Cardiac muscle cell (in vitro differentiated cells and primary cell): ENCODE results near the gene KRTAP1-4. TPM values are rescaled to one million over a fixed set of nuclear protein-coding genes. Genes with fewer than 3 reads are reported as not detected.
"Not testable (repeated sequence)": the region's sequence is repeated elsewhere in the genome, so short reads cannot be mapped to it uniquely, and the experiment has no call there.

Source experiments
- DNase-seq, 2 donors: peaks; one replicate each; pipeline versions ENCODE4 v3.0.0 to v3.0.0-alpha.2; 2010 to 2017; ENCODE audit warnings: low read depth in 1 of 2, low spot score in 1 of 2
- H3K27ac ChIP-seq: fragments of 200-600 bp; sonication (generic); 2 replicates; pipeline ENCODE4 v1.5.1; 2016
- H3K27me3 ChIP-seq: fragments of 200-600 bp; sonication (generic); 2 replicates; pipeline ENCODE4 v1.6.0; 2016; ENCODE audit warnings: control low read depth
- H3K36me3 ChIP-seq: fragments of 200-600 bp; sonication (generic); 2 replicates; pipeline ENCODE4 v1.5.1; 2016; ENCODE audit warnings: control low read depth
- H3K4me1 ChIP-seq: fragments of 200-600 bp; sonication (generic); 2 replicates; pipeline ENCODE4 v1.8.1; 2017; ENCODE audit warnings: low read depth, mild to moderate bottlenecking, mixed run types
- H3K4me3 ChIP-seq: fragments of 200-600 bp; sonication (generic); 2 replicates; pipeline ENCODE4 v1.5.1; 2016; ENCODE audit warnings: mild to moderate bottlenecking
- H3K9me3 ChIP-seq: fragments of 200-600 bp; sonication (generic); 2 replicates; pipeline ENCODE4 v1.5.1; 2017; ENCODE audit warnings: low read depth, mild to moderate bottlenecking, control low read depth
- CTCF ChIP-seq: IDR thresholded peaks from 2 replicates; pipeline ENCODE4 v1.5.1; 2012; ENCODE audit warnings: low read depth, mild to moderate bottlenecking, low read length
- polyA plus RNA-seq: library from polyadenylated mRNA; unstranded; fragments of >200 nt; fragmentation: Nextera tagmentation; extraction: Ambion mirVana; gene quantifications from 2 replicates; pipeline ENCODE4 v1.2.1, GENCODE V29; 2016
- total RNA-seq: library from RNA; depleted of rRNA; stranded (reverse); fragments of >200 nt; gene quantifications from 2 replicates; pipeline ENCODE4 v1.2.3, GENCODE V29; 2016

The KRTAP1-4 gene
- total and polyA plus RNA-seq, 2 experiments from 2014 or later, result not detected

GRCh38 chr17:41067281-41067680 lies 37.3 kb upstream of the KRTAP1-4 start:
- no peak for DNase-seq
- H3K9me3 ChIP-seq, result no peaks in the 10 kb centered on the region
- no peaks in the 10 kb centered on the region for H3K4me1 ChIP-seq
- H3K4me3 ChIP-seq, result no peak overlapping the region
- no peaks in the 10 kb centered on the region for H3K36me3 ChIP-seq
- H3K27ac ChIP-seq, result no peak overlapping the region
- no peak for TF ChIP-seq CTCF
- H3K27me3 ChIP-seq, result no peaks in the 10 kb centered on the region

- DNase-seq, result peak in 1 of 2 donors; percentile 47
- TF ChIP-seq CTCF, result no peak
- Histone ChIP-seq H3K36me3 (no peaks in the 10 kb centered on the region), H3K27ac (no peak within 1 kb of the TSS), H3K9me3 (no peaks in the 10 kb centered on the region), H3K4me1 (no peaks in the 10 kb centered on the region), H3K27me3 (no peaks in the 10 kb centered on the region), H3K4me3 (no peak within 1 kb of the TSS)
Measured at GRCh38 chr17:41065829-41066624, 36.0 kb upstream of the KRTAP1-4 start, which contains the start of gene KRTAP2-4. KRTAP2-4 (minus strand) TSS chr17:41065879; CDS start chr17:41065845, 34 bp downstream.

GRCh38 chr17:41065016-41065689 lies 35.2 kb upstream of the KRTAP1-4 start:
- H3K27me3 ChIP-seq, DNase-seq, H3K36me3 ChIP-seq, H3K9me3 ChIP-seq, H3K27ac ChIP-seq, H3K4me1 ChIP-seq, H3K4me3 ChIP-seq: not testable (repeated sequence)

- DNase-seq, result no peak
Measured at GRCh38 chr17:41064301-41064700, 34.3 kb upstream of the KRTAP1-4 start.

GRCh38 chr17:41063449-41063848 lies 33.5 kb upstream of the KRTAP1-4 start:
- H3K4me3 ChIP-seq, result no peak overlapping the region
- H3K36me3 ChIP-seq, result no peaks in the 10 kb centered on the region
- no peaks in the 10 kb centered on the region for H3K9me3 ChIP-seq
- no peak for TF ChIP-seq CTCF
- no peaks in the 10 kb centered on the region for H3K27me3 ChIP-seq
- H3K4me1 ChIP-seq, result no peaks in the 10 kb centered on the region
- DNase-seq, result no peak
- H3K27ac ChIP-seq, result no peak overlapping the region

More at GRCh38 chr17:41064301-41064700, 34.3 kb upstream of the KRTAP1-4 start:
- Histone ChIP-seq H3K27ac (no peak overlapping the region), H3K4me1 (no peaks in the 10 kb centered on the region), H3K9me3 (no peaks in the 10 kb centered on the region), H3K27me3 (no peaks in the 10 kb centered on the region), H3K4me3 (no peak overlapping the region), H3K36me3 (no peaks in the 10 kb centered on the region)
- no peak for TF ChIP-seq CTCF

- H3K4me3 ChIP-seq, result no peak overlapping the region
- no peaks in the 10 kb centered on the region for H3K36me3 ChIP-seq
- peak in 1 of 2 donors; percentile 47 for DNase-seq
- H3K4me1 ChIP-seq, result no peaks in the 10 kb centered on the region
- H3K9me3 ChIP-seq, result no peaks in the 10 kb centered on the region
- no peak for TF ChIP-seq CTCF
- H3K27ac ChIP-seq, result no peak overlapping the region
- H3K27me3 ChIP-seq, result no peaks in the 10 kb centered on the region
Measured at GRCh38 chr17:41061964-41062363, 32.0 kb upstream of the KRTAP1-4 start.
